ENCODE measurements around the gene LIPH.

DNA sequence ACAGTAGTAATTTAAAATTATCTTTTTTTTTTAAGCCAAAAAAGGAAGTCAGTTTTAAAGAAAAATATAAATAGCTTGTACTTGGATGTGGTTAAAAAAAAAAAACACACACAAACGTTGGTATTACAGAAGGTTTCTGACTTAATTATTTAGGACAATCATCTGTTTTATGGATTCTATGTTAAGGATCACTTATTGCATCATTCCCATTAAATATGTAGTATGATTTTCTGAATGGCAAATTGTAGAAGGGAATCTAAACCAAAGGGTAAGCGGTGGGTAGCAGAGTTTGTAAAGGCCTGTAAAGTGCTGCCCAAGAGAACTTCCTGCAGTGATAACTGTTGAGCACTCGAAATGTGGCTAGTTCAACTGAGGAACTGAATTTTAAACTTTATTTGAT is 41.7 kb upstream of the LIPH start:
- TF ChIP-seq POLR2A (IDR thresholded peaks at IDR 0.05; ENCODE audit: low read depth) (no peak), EP300 (IDR thresholded peaks at IDR 0.05) (no peak)
- TF ChIP-seq, protein P1, sequence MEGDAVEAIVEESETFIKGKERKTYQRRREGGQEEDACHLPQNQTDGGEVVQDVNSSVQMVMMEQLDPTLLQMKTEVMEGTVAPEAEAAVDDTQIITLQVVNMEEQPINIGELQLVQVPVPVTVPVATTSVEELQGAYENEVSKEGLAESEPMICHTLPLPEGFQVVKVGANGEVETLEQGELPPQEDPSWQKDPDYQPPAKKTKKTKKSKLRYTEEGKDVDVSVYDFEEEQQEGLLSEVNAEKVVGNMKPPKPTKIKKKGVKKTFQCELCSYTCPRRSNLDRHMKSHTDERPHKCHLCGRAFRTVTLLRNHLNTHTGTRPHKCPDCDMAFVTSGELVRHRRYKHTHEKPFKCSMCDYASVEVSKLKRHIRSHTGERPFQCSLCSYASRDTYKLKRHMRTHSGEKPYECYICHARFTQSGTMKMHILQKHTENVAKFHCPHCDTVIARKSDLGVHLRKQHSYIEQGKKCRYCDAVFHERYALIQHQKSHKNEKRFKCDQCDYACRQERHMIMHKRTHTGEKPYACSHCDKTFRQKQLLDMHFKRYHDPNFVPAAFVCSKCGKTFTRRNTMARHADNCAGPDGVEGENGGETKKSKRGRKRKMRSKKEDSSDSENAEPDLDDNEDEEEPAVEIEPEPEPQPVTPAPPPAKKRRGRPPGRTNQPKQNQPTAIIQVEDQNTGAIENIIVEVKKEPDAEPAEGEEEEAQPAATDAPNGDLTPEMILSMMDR (IDR thresholded peaks at IDR 0.05): no peak

All from esophagus muscularis mucosa (tissue), 4 donors.